Spinal cord (tissue), 10 donors: ENCODE measurements around the gene PRDX5. TPM values are rescaled to one million over a fixed set of nuclear protein-coding genes. Genes with fewer than 3 reads are reported as not detected.

ENCODE experiments used
- DNase-seq, 6 donors: peaks; one replicate each; pipeline versions ENCODE4 v3.0.0 to v3.0.0-alpha.2; 2013 to 2015; ENCODE audit warnings: low spot score in 6 of 6, low read depth in 4 of 6
- H3K27ac ChIP-seq: one replicate; pipeline ENCODE4 v1.5.1; 2013; ENCODE audit warnings: low read depth, low read length, control low read depth
- H3K27me3 ChIP-seq: one replicate; pipeline ENCODE4 v1.6.1; 2013; ENCODE audit warnings: low read length; ENCODE audit not compliant: control insufficient read depth, insufficient read depth
- H3K36me3 ChIP-seq: one replicate; pipeline ENCODE4 v1.6.1; 2013; ENCODE audit warnings: low read length; ENCODE audit not compliant: control insufficient read depth, insufficient read depth
- H3K4me1 ChIP-seq: one replicate; pipeline ENCODE4 v1.6.1; 2013; ENCODE audit warnings: low read length; ENCODE audit not compliant: control insufficient read depth, insufficient read depth
- H3K4me3 ChIP-seq: one replicate; pipeline ENCODE4 v1.5.1; 2013; ENCODE audit warnings: low read depth, low read length, control low read depth
- H3K9me3 ChIP-seq: one replicate; pipeline ENCODE4 v1.6.1; 2013; ENCODE audit warnings: low read length; ENCODE audit not compliant: control insufficient read depth, insufficient read depth
- WGBS: methylation state at CpG from one replicate; pipeline ENCODE4 v1.1.5; 2013; ENCODE audit warnings: missing lambda C conversion rate; ENCODE audit not compliant: insufficient coverage; 5-methylcytosine and 5-hydroxymethylcytosine counted together
- polyA plus RNA-seq, 2 donors: library from polyadenylated mRNA; unstranded; fragments of 120-200 nt; gene quantifications; one replicate each; pipeline ENCODE4 v1.2.1, GENCODE V29; 2013; ENCODE audit not compliant: insufficient read length in 2 of 2
- total RNA-seq, 2 donors: library from RNA; depleted of rRNA in 1 of 2; stranded (reverse); fragments of 120-200 nt in 1 of 2; fragments of >200 nt in 1 of 2; gene quantifications; one replicate each; pipeline versions ENCODE4 v1.2.3 to v1.2.4, GENCODE V29; 2013 to 2014
- donor health status: healthy.

PRDX5 gene
- total and polyA plus RNA-seq, 4 donors: 115 to 369 (median 334) TPM

- H3K27me3 ChIP-seq: no peaks in the 10 kb centered on the region
- H3K4me1 ChIP-seq: peaks cover 49% of the 10 kb centered on the region
- peak within 1 kb of the TSS; percentile 84 for H3K4me3 ChIP-seq
- no peaks in the 10 kb centered on the region for H3K9me3 ChIP-seq
- DNase-seq: peak in 2 of 6 donors; percentile 64 to 80
- under 1% methylated on average over 70 of the region's 70 CpGs for WGBS
- peak within 1 kb of the TSS; percentile 73 for H3K27ac ChIP-seq
- peaks cover 37% of the 10 kb centered on the region for H3K36me3 ChIP-seq
Observed at GRCh38 chr11:64358907-64359711, 41.2 kb downstream of the PRDX5 start, which contains the start of gene RPS6KA4. TSS of gene RPS6KA4 (plus strand) at chr11:64359162. CDS start at chr11:64359236, 74 bp downstream.

DNA sequence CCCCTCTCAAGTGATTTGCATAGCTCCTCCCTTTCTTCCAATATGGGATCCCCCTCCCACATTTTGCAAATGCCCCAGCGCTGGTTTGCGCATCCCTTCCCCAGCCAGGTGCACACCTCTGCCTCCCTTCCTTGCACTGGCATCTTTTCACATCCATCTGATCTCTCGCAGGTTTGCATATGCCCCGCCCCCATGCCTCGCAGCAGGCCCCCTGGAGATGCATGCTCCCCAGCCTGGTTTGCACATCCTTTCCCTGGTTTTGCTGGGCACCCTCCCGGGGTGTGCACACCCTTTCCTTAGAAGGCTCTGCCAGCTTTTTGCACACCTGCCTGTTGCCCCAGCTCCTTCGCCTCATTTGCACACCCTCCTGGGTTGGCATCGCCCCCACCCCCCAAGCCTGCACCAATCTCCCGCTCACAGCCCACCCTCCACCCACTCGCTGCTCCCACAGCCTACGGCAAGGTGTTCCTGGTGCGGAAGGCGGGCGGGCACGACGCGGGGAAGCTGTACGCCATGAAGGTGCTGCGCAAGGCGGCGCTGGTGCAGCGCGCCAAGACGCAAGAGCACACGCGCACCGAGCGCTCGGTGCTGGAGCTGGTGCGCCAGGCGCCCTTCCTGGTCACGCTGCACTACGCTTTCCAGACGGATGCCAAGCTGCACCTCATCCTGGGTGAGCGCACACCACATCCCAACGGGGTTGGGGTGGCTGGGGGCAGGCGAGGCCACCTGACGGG is 42.0 kb downstream of the PRDX5 start:
- WGBS: 16% methylated on average over 38 of the region's 38 CpGs
- Histone ChIP-seq H3K36me3 (peaks cover 39% of the 10 kb centered on the region), H3K4me1 (peaks cover 42% of the 10 kb centered on the region), H3K9me3 (no peaks in the 10 kb centered on the region), H3K27ac (no peak overlapping the region), H3K4me3 (peak overlapping the region; percentile 84), H3K27me3 (no peaks in the 10 kb centered on the region)
- DNase-seq: peak in 2 of 6 donors; percentile 77 to 87

DNA sequence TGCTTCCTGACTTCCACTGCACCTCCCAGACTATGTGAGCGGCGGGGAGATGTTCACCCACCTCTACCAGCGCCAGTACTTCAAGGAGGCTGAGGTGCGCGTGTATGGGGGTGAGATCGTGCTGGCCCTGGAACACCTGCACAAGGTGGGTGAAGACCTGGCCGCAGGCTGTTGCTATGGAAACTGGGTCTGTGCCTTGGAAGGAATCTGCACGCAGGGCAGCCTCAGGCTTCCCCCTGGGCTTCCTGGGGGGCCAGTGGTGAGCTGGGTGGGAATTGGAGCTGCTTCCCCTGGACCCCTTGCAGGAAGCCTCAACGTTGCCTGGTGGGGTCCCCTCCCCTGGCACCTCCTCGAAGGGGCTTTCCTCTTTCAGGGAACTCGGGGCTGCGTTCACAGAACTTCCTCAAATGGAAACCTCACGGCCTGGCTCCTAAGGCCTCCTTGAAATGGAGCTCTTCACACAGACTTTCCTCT is 42.6 kb downstream of the PRDX5 start:
- H3K27me3 ChIP-seq: no peaks in the 10 kb centered on the region
- H3K4me1 ChIP-seq: peaks cover 35% of the 10 kb centered on the region
- H3K27ac ChIP-seq: no peak overlapping the region
- peaks cover 45% of the 10 kb centered on the region for H3K36me3 ChIP-seq
- H3K9me3 ChIP-seq: no peaks in the 10 kb centered on the region
- DNase-seq: no peak
- WGBS: 65% methylated on average over 8 of the region's 13 CpGs
- no peak overlapping the region for H3K4me3 ChIP-seq

DNA sequence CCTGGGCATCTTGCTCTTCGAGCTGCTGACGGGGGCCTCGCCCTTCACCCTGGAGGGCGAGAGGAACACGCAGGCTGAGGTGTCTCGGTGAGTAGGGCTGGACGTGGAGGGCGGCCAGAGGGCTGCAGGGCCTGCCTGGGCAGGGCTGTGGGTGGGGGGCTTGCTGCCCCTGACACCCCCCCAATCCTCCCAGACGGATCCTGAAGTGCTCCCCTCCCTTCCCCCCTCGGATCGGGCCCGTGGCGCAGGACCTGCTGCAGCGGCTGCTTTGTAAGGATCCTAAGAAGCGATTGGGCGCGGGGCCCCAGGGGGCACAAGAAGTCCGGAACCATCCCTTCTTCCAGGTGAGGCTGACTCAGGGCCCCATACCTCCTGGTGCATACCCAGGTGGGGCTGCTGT is 43.7 kb downstream of the PRDX5 start:
- 87% methylated on average over 10 of the region's 18 CpGs for WGBS
- Histone ChIP-seq H3K27ac (no peak overlapping the region), H3K4me3 (no peak overlapping the region), H3K27me3 (peaks cover 4% of the 10 kb centered on the region), H3K9me3 (no peaks in the 10 kb centered on the region), H3K4me1 (peaks cover 34% of the 10 kb centered on the region), H3K36me3 (peaks cover 57% of the 10 kb centered on the region)
- no peak for DNase-seq

GRCh38 chr11:64362339-64362738 is 44.4 kb downstream of the PRDX5 start:
- WGBS: 93% methylated on average over 10 of the region's 10 CpGs
- H3K36me3 ChIP-seq: peaks cover 60% of the 10 kb centered on the region
- no peaks in the 10 kb centered on the region for H3K9me3 ChIP-seq
- no peak for DNase-seq
- peaks cover 4% of the 10 kb centered on the region for H3K27me3 ChIP-seq
- H3K4me1 ChIP-seq: peaks cover 34% of the 10 kb centered on the region
- H3K4me3 ChIP-seq: no peak overlapping the region
- H3K27ac ChIP-seq: no peak overlapping the region

DNA sequence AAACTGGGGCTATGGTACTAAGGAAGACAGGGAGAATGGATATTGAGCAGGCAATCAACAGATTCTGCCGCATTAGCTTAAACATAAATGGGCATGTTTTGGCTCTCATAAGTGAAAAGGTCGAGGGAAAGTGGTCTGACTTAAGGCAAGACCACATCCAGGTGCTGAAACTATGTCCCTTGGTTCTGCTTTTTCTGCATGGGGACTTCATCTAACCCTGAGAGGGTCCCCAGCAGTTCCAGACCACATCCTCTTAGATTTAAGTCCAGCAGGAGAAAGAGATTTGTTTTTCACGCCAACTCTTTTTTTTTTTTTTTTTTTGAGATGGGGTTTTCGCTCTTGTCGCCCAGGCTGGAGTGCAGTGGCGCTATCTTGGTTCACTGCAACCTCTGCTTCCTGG is 46.5 kb downstream of the PRDX5 start:
- Histone ChIP-seq H3K27ac (no peak overlapping the region), H3K36me3 (peaks cover 81% of the 10 kb centered on the region), H3K4me1 (peaks cover 17% of the 10 kb centered on the region), H3K27me3 (peaks cover 6% of the 10 kb centered on the region), H3K4me3 (no peak overlapping the region), H3K9me3 (no peaks in the 10 kb centered on the region)
- DNase-seq: no peak
- whole genome bisulfite sequencing: 89% methylated on average over 3 of the region's 6 CpGs

DNA sequence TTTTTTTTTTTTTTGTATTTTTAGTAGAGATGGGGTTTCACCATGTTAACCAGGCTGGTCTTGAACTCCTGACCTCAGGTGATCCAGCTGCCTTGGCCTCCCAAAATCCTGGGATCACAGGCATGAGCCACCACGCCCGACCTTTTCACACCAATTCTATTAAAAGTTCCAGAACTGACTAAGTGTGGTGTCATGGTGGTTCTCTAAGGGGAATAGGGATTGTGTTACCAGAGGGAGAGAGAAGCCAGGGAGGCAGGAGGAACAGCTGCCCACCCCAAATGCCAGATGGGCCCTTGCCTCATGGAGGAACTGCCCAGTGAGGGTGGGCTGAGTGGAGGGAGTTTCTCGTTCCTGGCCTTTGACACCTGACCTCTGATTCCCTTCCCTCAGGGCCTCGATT is 47.0 kb downstream of the PRDX5 start:
- Histone ChIP-seq H3K4me3 (no peak overlapping the region), H3K4me1 (peaks cover 14% of the 10 kb centered on the region), H3K27ac (no peak overlapping the region), H3K9me3 (no peaks in the 10 kb centered on the region), H3K36me3 (peaks cover 85% of the 10 kb centered on the region), H3K27me3 (peaks cover 6% of the 10 kb centered on the region)
- no CpG with 5 or more reads among the region's 4 CpGs for WGBS
- no peak for DNase-seq

- no peak overlapping the region for H3K4me3 ChIP-seq
- no peaks in the 10 kb centered on the region for H3K9me3 ChIP-seq
- H3K4me1 ChIP-seq: peaks cover 2% of the 10 kb centered on the region
- H3K27me3 ChIP-seq: peaks cover 6% of the 10 kb centered on the region
- peaks cover 84% of the 10 kb centered on the region for H3K36me3 ChIP-seq
- no CpG with 5 or more reads among the region's 1 CpG for WGBS
- DNase-seq: no peak
- H3K27ac ChIP-seq: no peak overlapping the region
Observed at GRCh38 chr11:64366751-64367150, 48.8 kb downstream of the PRDX5 start.

- DNase-seq: no peak
- Histone ChIP-seq H3K4me1 (peaks cover 2% of the 10 kb centered on the region), H3K36me3 (peaks cover 76% of the 10 kb centered on the region), H3K4me3 (no peak overlapping the region), H3K27ac (no peak overlapping the region), H3K27me3 (peaks cover 6% of the 10 kb centered on the region), H3K9me3 (no peaks in the 10 kb centered on the region)
- 56% methylated on average over 41 of the region's 46 CpGs for WGBS
Observed at GRCh38 chr11:64367931-64368672, 50.2 kb downstream of the PRDX5 start.
